ENCODE results near the gene TBXA2R.

DNA sequence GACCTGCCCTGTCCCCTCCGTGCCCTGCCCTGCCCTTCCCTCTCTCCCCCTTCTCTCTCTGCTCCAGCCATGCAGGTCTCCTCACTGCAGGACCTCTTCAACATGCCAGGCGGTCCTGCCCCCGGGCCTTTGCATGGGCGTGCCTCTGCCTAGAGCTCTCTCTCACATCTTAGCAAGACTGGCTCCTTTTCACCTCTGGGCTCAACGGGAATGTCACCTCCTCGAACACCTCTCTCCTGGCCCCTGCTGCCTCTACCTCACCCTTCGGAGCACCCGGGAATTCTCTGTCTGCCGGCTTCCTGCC lies 54.9 kb downstream of the TBXA2R start:
- TF ChIP-seq, protein P1, sequence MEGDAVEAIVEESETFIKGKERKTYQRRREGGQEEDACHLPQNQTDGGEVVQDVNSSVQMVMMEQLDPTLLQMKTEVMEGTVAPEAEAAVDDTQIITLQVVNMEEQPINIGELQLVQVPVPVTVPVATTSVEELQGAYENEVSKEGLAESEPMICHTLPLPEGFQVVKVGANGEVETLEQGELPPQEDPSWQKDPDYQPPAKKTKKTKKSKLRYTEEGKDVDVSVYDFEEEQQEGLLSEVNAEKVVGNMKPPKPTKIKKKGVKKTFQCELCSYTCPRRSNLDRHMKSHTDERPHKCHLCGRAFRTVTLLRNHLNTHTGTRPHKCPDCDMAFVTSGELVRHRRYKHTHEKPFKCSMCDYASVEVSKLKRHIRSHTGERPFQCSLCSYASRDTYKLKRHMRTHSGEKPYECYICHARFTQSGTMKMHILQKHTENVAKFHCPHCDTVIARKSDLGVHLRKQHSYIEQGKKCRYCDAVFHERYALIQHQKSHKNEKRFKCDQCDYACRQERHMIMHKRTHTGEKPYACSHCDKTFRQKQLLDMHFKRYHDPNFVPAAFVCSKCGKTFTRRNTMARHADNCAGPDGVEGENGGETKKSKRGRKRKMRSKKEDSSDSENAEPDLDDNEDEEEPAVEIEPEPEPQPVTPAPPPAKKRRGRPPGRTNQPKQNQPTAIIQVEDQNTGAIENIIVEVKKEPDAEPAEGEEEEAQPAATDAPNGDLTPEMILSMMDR (IDR thresholded peaks at IDR 0.05), result no peak
- no peak for TF ChIP-seq POLR2A (IDR thresholded peaks at IDR 0.05)

Data from gastroesophageal sphincter (tissue), 3 donors.